GM18511 (cell line): Measurements from ENCODE around the gene CABYR.

Experiments
- ATAC-seq: cut with Tn5 transposase; IDR thresholded peaks from one replicate; pipeline ENCODE4 v1.9.1; 2021; ENCODE audit warnings: mild to moderate bottlenecking, moderate library complexity; ENCODE audit not compliant: unreplicated experiment

The CABYR gene, protein sequence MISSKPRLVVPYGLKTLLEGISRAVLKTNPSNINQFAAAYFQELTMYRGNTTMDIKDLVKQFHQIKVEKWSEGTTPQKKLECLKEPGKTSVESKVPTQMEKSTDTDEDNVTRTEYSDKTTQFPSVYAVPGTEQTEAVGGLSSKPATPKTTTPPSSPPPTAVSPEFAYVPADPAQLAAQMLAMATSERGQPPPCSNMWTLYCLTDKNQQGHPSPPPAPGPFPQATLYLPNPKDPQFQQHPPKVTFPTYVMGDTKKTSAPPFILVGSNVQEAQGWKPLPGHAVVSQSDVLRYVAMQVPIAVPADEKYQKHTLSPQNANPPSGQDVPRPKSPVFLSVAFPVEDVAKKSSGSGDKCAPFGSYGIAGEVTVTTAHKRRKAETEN

GRCh38 chr18:24138789-24139616 lies at the start of gene CABYR:
CABYR (plus strand) TSS chr18:24139062; CDS start chr18:24143115, 4,053 bp downstream.
- ATAC-seq, result peak; percentile 95

GRCh38 chr18:24089076-24089475 lies 49.8 kb upstream of the CABYR start:
- ATAC-seq, result no peak

GRCh38 chr18:24089515-24090337 lies 49.1 kb upstream of the CABYR start:
- no peak for ATAC-seq

GRCh38 chr18:24090876-24091275 lies 48.0 kb upstream of the CABYR start:
- no peak for ATAC-seq

GRCh38 chr18:24094561-24094960 lies 44.3 kb upstream of the CABYR start:
- no peak for ATAC-seq

DNA sequence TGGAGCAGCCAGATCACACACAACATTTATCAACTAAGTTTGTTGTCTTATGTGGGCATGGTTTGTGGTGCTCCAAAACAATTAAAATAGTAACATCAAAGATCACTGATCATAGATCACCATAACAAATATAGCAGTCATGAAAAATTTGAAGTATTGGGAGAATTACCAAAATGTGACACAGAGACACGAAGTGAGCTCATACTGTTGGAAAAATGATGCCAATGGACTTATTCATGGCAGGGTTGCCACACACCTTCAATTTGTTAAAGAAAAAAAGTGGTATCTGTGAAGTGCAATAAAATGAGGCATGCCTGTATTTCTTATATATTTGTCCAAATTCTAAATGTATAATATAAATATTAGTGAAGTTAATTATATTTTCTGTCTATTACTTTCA lies 42.9 kb upstream of the CABYR start:
- ATAC-seq, result no peak

DNA sequence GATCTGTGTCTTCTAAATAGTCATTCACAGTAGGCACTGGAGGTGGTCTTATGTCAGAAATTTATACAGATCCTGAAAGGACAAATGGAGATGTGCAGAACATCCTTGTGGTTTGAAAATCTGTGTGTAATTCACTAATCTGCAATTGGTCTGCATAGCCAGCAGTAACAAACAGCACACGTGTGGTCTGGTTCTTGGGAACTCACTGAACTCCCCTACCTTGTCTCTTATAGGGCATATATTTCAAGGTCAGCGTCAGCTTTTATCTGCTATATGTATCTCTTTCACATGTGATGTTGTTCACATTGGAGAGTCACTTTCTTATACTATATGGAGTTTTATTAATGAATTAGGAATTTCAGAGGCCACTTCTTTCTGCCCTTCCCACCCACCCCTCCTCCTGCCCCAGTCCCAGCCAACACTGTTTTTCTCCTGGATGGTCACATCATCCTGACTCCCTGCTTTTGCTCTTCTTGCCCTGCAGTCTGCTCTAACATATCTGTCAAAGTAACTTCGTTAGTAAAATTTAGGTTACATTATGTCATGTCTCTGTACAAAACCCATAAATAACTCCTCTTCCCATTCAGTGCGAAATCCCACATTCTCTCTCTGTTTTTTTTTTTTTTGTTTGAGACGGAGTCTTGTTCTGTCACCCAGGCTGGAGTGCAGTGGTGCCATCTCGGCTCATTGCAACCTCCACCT lies 35.4 kb upstream of the CABYR start:
- ATAC-seq, result no peak

DNA sequence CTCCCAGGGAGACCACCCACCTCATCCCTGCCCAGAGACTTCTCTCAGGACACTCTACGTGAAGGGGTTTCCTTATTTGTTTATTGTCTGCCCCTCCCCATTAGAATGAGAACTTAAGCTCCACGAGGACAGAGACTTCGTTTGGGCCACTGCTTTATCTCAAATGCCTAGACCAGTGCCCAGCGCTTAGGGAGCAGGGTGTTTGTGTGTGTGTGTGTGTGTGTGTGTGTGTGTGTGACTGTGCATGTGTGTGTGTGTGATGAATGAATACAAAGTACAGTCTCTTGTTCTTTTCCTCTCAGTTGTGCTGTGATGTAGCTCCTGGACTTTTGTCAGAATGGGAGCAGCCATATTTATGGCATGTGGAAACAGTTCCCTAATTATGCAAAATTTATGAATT lies 34.4 kb upstream of the CABYR start:
- no peak for ATAC-seq

GRCh38 chr18:24108641-24109040 lies 30.2 kb upstream of the CABYR start:
- ATAC-seq, result no peak

GRCh38 chr18:24111936-24112335 lies 26.9 kb upstream of the CABYR start:
- no peak for ATAC-seq

GRCh38 chr18:24112464-24112863 lies 26.4 kb upstream of the CABYR start:
- no peak for ATAC-seq

DNA sequence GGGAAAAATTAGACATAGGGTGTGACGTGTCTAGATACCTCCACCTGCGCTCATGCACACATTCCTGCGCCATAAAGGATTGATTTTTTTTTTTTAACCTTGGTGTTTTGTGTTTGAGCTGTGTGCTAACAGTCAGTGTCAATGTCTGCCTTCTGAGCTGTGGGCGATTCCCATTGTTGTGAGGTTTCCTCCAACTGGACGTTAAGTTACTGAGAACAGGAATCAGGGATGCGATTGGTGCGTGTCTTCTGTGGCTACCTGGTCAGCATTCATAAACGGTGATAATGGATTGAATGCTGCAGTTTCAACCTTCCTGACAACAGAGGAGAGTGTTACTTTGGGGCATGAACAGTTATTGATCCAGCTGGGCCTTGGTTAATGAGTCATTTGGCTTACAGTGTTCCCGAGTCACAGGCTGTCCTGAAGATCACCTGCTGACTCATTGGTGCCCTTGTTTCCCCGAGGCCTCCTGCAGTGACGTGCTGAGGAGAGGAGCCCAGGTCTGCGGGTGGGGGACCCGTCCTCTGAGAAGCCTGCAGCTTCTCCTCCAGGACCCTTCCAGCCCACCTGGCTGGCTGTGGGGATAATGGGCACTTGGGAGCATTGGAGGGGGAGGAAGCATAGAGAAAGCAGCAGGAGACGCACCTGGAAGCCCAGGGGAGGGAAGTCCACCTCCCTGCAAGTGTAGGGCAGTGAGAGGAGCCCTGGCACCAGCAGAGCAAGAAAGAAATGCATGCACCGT lies 25.8 kb upstream of the CABYR start:
- ATAC-seq, result no peak

DNA sequence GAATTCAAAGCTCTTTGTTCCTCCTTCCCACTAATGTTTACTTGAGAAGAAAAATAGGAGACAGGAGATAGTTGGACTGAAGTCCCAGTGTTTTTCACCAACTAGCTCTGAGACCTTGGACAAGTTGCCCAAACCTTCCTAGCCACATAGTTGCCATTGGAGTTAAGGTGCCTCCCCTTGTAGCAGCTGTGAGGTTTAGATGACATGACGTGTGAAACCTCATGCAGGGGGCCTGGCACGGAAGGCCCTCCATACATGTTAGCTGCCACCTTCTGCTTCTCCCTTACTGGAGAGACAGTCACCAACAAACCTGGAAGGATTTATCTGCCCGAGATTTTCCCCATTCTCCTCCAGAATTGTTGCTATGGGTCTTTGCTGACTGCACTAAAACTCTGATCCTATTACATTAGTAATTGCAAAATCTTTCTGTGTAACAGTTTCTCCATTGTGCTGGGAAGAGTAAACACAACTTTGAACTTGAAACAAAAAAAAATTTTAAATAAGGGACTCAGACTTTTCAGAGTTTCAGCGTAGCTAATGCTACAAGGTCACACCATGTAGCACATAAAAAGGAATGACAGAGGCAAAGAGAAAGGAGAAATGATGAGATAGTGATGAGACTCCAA lies 23.8 kb upstream of the CABYR start:
- no peak for ATAC-seq

GRCh38 chr18:24115628-24116027 lies 23.2 kb upstream of the CABYR start:
- ATAC-seq, result no peak

- ATAC-seq, result peak; percentile 82
Measured at GRCh38 chr18:24118750-24119577, 19.9 kb upstream of the CABYR start.

- no peak for ATAC-seq
Measured at GRCh38 chr18:24120676-24121075, 18.2 kb upstream of the CABYR start.

- no peak for ATAC-seq
Measured at GRCh38 chr18:24121625-24122024, 17.2 kb upstream of the CABYR start.

DNA sequence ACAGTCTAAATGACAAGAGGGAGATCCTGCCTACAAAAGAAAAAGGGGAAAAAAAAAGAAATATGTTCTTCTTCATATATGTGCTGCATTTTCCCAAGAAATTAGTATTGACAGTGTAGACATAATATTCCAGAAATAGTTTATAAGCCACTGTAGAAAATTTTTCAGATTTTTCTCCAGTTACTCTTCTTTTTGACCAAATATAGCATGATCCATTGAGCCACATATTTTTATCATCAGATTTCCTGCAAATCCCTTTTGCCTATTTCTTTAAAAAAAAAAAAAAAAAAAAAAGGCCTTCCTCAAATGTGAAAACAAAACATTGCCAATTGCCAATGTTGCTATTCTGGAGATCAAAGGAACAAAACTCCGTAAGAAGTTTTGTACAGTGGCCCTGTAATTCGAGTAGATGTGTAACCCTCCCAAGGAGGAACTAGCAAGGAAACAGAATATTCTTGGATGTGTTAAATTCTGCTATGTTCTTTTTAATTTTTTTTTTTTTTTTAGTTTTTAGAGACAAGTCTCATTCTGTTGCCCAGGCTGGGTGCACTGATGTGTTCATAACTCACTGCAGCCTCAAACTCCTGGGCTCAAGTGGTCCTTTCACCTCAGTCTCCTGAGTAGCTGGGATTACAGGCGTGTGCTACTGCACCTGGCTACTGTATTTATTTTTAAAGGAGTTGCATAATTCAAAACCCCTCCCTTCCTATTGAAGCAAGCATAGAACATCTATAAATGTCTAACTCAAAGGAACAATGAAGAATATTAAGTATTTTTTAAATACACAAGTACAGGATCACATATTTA lies 12.5 kb upstream of the CABYR start:
- no peak for ATAC-seq
